ENCODE results near the gene CATSPER3. TPM values are rescaled to one million over a fixed set of nuclear protein-coding genes. Genes with fewer than 3 reads are reported as not detected.

The CATSPER3 gene
- total and polyA plus RNA-seq, 2 of the 13 experiments (the other 11 are each of a cell fraction or from before 2014, with no cell fraction given), result 0.33 to 0.37 TPM

- TF ChIP-seq HOMEZ (CRISPR knock-in tag; IDR thresholded peaks at IDR 0.05; ENCODE audit: low read depth) (no peak), HMGXB4 (CRISPR knock-in tag; IDR thresholded peaks at IDR 0.05; ENCODE audit: borderline replicate concordance in 1 of 2, low read depth in 1 of 2) (no peak), ZSCAN31 (CRISPR knock-in tag; IDR thresholded peaks at IDR 0.05; ENCODE audit: low read depth) (no peak)
These were observed 88.8 kb downstream of the CATSPER3 start (continued) for GRCh38 chr5:135056316-135057030.

- no peak for DNase-seq (ENCODE audit: low spot score)
- TF ChIP-seq MIER3 (CRISPR knock-in tag; IDR thresholded peaks at IDR 0.05; ENCODE audit: borderline replicate concordance) (no peak), SYNCRIP (IDR thresholded peaks at IDR 0.05; ENCODE audit: insufficient read depth, low read depth, low read length) (no peak), POLR2A (IDR thresholded peaks at IDR 0.05; ENCODE audit: insufficient read depth in 1 of 2, low read depth in 2 of 2, low read length in 2 of 2) (no peak), HOXA7 (CRISPR knock-in tag; IDR thresholded peaks at IDR 0.05) (no peak), CEBPB (IDR thresholded peaks at IDR 0.05; ENCODE audit: borderline replicate concordance, low read depth, low read length) (no peak), KIAA2018 (CRISPR knock-in tag; IDR thresholded peaks at IDR 0.05; ENCODE audit: borderline replicate concordance) (no peak)
These were observed 89.5 kb downstream of the CATSPER3 start for GRCh38 chr5:135057233-135057632.

More at GRCh38 chr5:135057233-135057632, 89.5 kb downstream of the CATSPER3 start:
- no TSS peak for BruUV-seq (replicated peaks)
- Histone ChIP-seq H4K20me1 (ENCODE audit: insufficient read depth, low read length) (no peaks in the 10 kb centered on the region), H3K4me3 (replicated peaks in 1 of 3; ENCODE audit: insufficient read depth in 1 of 3, low read depth in 2 of 3, low read length in 3 of 3) (no peak overlapping the region), H3K27ac (ENCODE audit: extremely low read length, insufficient read depth, low read length) (no peak overlapping the region), H3K36me3 (replicated peaks in 1 of 2; ENCODE audit: control insufficient read depth in 1 of 2, insufficient read depth in 2 of 2, low read length in 2 of 2) (no peaks in the 10 kb centered on the region), H3K4me2 (ENCODE audit: low read depth, low read length) (no peak overlapping the region), H3K9me3 (ENCODE audit: low read length) (no peaks in the 10 kb centered on the region), H3K79me2 (ENCODE audit: insufficient read depth, low read length) (no peaks in the 10 kb centered on the region), H3K27me3 (ENCODE audit: control insufficient read depth in 1 of 2, insufficient read depth in 2 of 2, low read length in 2 of 2) (no peaks in the 10 kb centered on the region), H2AFZ (ENCODE audit: low read length) (no peak overlapping the region), H3K4me1 (ENCODE audit: insufficient read depth, low read length) (peaks cover 18% of the 10 kb centered on the region), H3K9ac (ENCODE audit: insufficient read depth, low read depth, low read length) (no peak overlapping the region)
- FAIRE-seq (no peak), ATAC-seq (no peak)
- WGBS (ENCODE audit: low lambda C conversion rate), result 94% methylated on average over 2 of the region's 2 CpGs
- CTCF ChIA-PET (ENCODE audit: low intra/inter-chr PET ratio, low total read pairs), result no interaction called here
- POLR2A ChIA-PET, result no interaction called here
- in situ Hi-C loops (cut with HindIII; ENCODE audit: extremely low pct_ligation_motif_present, low pct_unique_long_range_greater_than_20kb) (no loop called here), intact Hi-C loops (cut with micrococcal nuclease; ENCODE audit: unreplicated experiment) (no loop called here)
